Mononuclear cell (primary cell): ENCODE results near the gene EEF1AKMT2. TPM values are rescaled to one million over a fixed set of nuclear protein-coding genes. Genes with fewer than 3 reads are reported as not detected.

ENCODE experiments used
- H3K27me3 ChIP-seq: 2 replicates; pipeline ENCODE4 v1.6.0; 2011; ENCODE audit warnings: low read length, control low read depth; ENCODE audit not compliant: insufficient read depth
- H3K4me1 ChIP-seq: 2 replicates; pipeline ENCODE4 v1.5.1; 2011; ENCODE audit warnings: mild to moderate bottlenecking, low read length, control low read depth; ENCODE audit not compliant: insufficient read depth
- H3K4me3 ChIP-seq: 2 replicates; pipeline ENCODE4 v1.5.1; 2011; ENCODE audit warnings: mild to moderate bottlenecking, low read length, moderate library complexity
- H3K9me3 ChIP-seq: 2 replicates; pipeline ENCODE4 v1.5.1; 2011; ENCODE audit warnings: low read depth, mild to moderate bottlenecking, control low read depth, low read length
- total RNA-seq: library from RNA; depleted of rRNA; stranded (reverse); fragments of >200 nt; gene quantifications from one replicate; pipeline ENCODE4 v1.2.3, GENCODE V29; 2012

EEF1AKMT2 gene
- total RNA-seq, 1 donor: 21.3 TPM

GRCh38 chr10:124744102-124745050, 47.3 kb downstream of the EEF1AKMT2 start, which contains the start of gene FAM53B:
Gene FAM53B (minus strand): TSS chr10:124744378. CDS start chr10:124706713, 37,665 bp downstream.
- no peaks in the 10 kb centered on the region for H3K27me3 ChIP-seq

GRCh38 chr10:124743191-124744101, 48.2 kb downstream of the EEF1AKMT2 start:
- Histone ChIP-seq H3K27me3 (no peaks in the 10 kb centered on the region), H3K4me3 (peak overlapping the region; percentile 67), H3K4me1 (peaks cover 51% of the 10 kb centered on the region), H3K9me3 (no peaks in the 10 kb centered on the region)

More at GRCh38 chr10:124744102-124745050, 47.3 kb downstream of the EEF1AKMT2 start, which contains the start of gene FAM53B:
- peak within 1 kb of the TSS; percentile 67 for H3K4me3 ChIP-seq
- H3K4me1 ChIP-seq: peaks cover 42% of the 10 kb centered on the region
- no peaks in the 10 kb centered on the region for H3K9me3 ChIP-seq

GRCh38 chr10:124742413-124743190, 49.1 kb downstream of the EEF1AKMT2 start:
- Histone ChIP-seq H3K4me1 (peaks cover 60% of the 10 kb centered on the region), H3K9me3 (no peaks in the 10 kb centered on the region), H3K27me3 (no peaks in the 10 kb centered on the region), H3K4me3 (peak overlapping the region; percentile 67)

GRCh38 chr10:124741922-124742412, 49.7 kb downstream of the EEF1AKMT2 start:
- Histone ChIP-seq H3K9me3 (no peaks in the 10 kb centered on the region), H3K27me3 (no peaks in the 10 kb centered on the region), H3K4me3 (peak overlapping the region; percentile 67), H3K4me1 (peaks cover 66% of the 10 kb centered on the region)

- Histone ChIP-seq H3K9me3 (no peaks in the 10 kb centered on the region), H3K27me3 (no peaks in the 10 kb centered on the region)
Measured at GRCh38 chr10:124741281-124741921, 50.3 kb downstream of the EEF1AKMT2 start.

GRCh38 chr10:124740369-124741280, 51.1 kb downstream of the EEF1AKMT2 start:
- no peaks in the 10 kb centered on the region for H3K27me3 ChIP-seq
- H3K4me3 ChIP-seq: peak overlapping the region; percentile 9
- peaks cover 79% of the 10 kb centered on the region for H3K4me1 ChIP-seq
- no peaks in the 10 kb centered on the region for H3K9me3 ChIP-seq

More at GRCh38 chr10:124741281-124741921, 50.3 kb downstream of the EEF1AKMT2 start:
- peaks cover 72% of the 10 kb centered on the region for H3K4me1 ChIP-seq
- peak overlapping the region; percentile 67 for H3K4me3 ChIP-seq

- H3K4me1 ChIP-seq: peaks cover 82% of the 10 kb centered on the region
- no peak overlapping the region for H3K4me3 ChIP-seq
- no peaks in the 10 kb centered on the region for H3K9me3 ChIP-seq
- no peaks in the 10 kb centered on the region for H3K27me3 ChIP-seq
Measured at GRCh38 chr10:124739986-124740368, 51.7 kb downstream of the EEF1AKMT2 start.

GRCh38 chr10:124739119-124739921, 52.4 kb downstream of the EEF1AKMT2 start:
- H3K4me3 ChIP-seq: no peak overlapping the region
- no peaks in the 10 kb centered on the region for H3K9me3 ChIP-seq
- peaks cover 85% of the 10 kb centered on the region for H3K4me1 ChIP-seq
- H3K27me3 ChIP-seq: no peaks in the 10 kb centered on the region

- Histone ChIP-seq H3K4me1 (peaks cover 93% of the 10 kb centered on the region), H3K9me3 (no peaks in the 10 kb centered on the region), H3K27me3 (no peaks in the 10 kb centered on the region), H3K4me3 (no peak overlapping the region)
Measured at GRCh38 chr10:124738441-124738840, 53.2 kb downstream of the EEF1AKMT2 start.

- Histone ChIP-seq H3K9me3 (no peaks in the 10 kb centered on the region), H3K4me3 (no peak overlapping the region), H3K27me3 (no peaks in the 10 kb centered on the region), H3K4me1 (peaks cover 99% of the 10 kb centered on the region)
Measured at GRCh38 chr10:124737708-124738107, 54.0 kb downstream of the EEF1AKMT2 start.

- Histone ChIP-seq H3K9me3 (no peaks in the 10 kb centered on the region), H3K27me3 (no peaks in the 10 kb centered on the region), H3K4me1 (peaks cover 99% of the 10 kb centered on the region), H3K4me3 (no peak overlapping the region)
Measured at GRCh38 chr10:124737221-124737620, 54.5 kb downstream of the EEF1AKMT2 start.

- Histone ChIP-seq H3K4me3 (no peak overlapping the region), H3K9me3 (no peaks in the 10 kb centered on the region), H3K27me3 (no peaks in the 10 kb centered on the region), H3K4me1 (peaks cover 99% of the 10 kb centered on the region)
Measured at GRCh38 chr10:124736491-124737136, 55.1 kb downstream of the EEF1AKMT2 start.
